HG02763 (cell line): ENCODE data around the gene SNRPD3.

ENCODE experiments used
- ATAC-seq: cut with Tn5 transposase; IDR thresholded peaks from one replicate; pipeline ENCODE4 v1.9.1; 2021; ENCODE audit warnings: mild to moderate bottlenecking, moderate library complexity; ENCODE audit not compliant: unreplicated experiment

SNRPD3 gene

GRCh38 chr22:24565077-24565476, 9.3 kb downstream of the SNRPD3 start:
- no peak for ATAC-seq

DNA sequence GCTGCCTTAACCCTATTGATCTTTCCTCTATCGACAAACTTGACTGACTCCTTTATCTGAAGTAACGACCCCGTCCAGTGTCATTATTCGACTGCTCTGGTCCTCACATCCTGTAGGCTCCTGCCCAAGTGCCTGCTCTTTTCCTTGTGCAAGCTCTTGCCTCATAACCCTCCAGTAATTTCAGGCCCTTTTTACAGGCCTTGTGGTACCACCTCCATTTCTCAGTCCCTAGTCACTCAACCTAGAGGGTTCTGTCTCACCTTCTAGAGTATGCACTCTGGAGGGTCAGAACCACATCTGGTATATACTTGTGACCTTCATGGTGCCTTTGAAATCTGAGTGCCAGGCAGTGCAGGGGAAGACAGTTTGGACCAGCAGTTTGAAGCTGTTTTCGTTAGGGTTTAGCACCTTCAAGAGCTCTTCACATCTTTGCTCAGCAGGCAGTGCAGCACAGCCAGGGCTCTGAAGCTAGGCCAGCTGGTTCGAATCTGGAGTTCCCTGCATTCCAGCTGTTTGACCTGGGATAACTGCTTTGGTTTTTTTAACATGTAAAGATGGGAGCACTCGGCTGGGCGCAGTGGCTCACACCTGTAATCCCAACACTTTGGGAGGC, 11.2 kb downstream of the SNRPD3 start:
- ATAC-seq: no peak

DNA sequence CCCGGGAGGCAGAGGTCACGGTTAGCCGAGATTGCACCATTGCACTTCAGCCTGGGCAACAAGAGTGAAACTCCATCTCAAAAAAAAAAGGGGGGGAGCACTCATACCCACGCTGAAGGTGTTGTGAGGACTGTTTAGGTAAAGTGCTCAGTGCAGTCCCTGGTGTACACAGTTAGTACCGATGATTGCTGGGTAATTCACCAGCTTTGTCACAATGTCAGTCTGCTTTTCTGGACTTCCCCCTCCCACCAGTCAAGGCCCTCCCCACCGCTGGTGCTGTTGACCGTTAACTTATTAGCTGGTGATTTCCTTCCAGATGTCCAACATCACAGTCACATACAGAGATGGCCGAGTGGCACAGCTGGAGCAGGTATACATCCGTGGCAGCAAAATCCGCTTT, 11.9 kb downstream of the SNRPD3 start:
- no peak for ATAC-seq

DNA sequence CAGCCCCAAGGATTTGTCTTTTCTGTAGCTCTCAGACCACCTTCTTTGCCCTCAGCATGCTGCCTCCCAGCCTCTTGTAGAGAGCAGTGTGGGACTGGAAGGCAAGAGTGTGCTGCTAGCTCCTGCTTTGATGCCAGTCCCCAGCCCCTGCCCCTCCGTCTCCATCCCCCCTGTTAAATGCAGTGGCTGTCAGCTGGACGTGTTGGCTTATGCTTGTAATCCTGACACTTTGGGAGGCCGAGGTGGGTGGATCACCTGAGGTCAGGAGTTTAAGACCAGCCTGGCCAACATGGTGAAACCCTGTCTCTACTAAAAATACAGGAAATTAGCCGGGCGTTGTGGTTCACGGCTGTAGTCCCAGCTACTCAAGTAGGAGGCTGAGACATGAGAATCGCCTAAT, 15.5 kb downstream of the SNRPD3 start:
- ATAC-seq: no peak

DNA sequence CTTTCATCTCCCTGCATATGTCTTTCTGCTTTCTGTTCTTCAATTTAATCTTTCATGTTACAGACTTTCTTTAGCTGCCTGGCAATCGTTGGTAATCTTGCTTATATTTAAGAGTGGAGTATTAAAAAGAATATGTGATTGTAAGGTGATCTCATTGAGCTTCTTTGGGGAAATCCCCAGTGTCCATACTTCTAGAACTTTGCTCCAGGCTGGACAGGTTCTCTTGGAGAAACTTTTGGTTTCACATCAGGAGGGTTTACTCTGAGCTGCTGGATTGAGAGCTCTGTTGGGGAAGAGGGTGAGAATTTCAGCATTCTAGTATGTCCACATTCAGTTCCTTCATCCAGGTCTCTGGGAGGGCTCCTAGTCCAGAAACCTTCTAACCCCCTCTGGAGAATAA, 21.0 kb downstream of the SNRPD3 start:
- no peak for ATAC-seq

GRCh38 chr22:24578355-24579257, 22.8 kb downstream of the SNRPD3 start:
- ATAC-seq: no peak

GRCh38 chr22:24579258-24579601, 23.4 kb downstream of the SNRPD3 start:
- ATAC-seq: no peak

DNA sequence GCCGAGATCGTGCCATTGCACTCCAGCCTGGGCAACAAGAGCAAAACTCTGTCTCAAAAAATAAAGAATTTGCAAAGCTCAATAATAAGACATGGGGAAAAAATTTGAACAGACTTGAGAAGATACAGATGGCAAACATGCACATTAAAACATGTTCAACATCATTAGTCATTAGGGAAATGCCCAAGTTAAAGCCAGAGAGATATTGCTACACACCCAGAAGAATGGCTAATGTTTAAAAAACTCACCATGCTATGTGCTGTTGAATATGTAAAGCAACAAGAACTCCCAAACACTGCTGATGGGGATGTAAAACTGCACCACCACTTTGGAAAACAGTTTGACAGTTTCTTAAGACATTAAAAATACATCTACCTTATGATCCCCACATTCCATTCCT, 24.5 kb downstream of the SNRPD3 start:
- ATAC-seq: no peak

GRCh38 chr22:24582056-24582814, 26.4 kb downstream of the SNRPD3 start:
- no peak for ATAC-seq

GRCh38 chr22:24583221-24584165, 27.7 kb downstream of the SNRPD3 start:
- ATAC-seq: no peak

DNA sequence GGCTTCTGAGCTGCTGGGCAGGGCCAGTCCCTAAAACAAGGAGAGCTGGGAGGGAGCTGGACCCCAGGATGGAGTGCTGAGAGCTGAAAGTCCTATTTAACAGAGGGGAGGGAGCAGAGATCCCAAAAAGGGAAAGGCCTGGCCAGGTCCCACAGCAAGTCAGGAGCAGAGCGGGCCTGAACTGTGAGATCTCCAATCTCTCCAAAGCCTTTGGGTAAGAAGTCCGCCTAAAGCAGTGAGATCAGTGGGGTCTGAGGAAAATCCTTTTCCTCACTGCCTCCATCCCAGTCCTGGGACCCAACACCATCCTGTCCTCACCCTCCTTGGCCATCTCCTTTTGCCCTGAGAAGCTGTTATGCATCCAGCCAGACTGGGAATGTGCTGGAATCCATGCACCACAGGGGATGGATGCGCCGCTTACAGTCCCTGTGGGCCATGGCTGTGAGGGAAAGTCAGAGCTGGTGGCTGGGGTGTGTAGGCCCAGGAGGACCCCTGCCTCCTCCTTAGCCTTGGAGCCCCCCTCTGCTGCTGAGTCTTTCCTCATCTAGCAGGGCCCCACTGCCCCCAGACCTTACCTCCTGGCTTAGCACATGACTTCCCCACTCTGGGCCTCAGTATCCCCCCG, 28.5 kb downstream of the SNRPD3 start:
- no peak for ATAC-seq

- no peak for ATAC-seq
These were observed 29.1 kb downstream of the SNRPD3 start for GRCh38 chr22:24584871-24585411.

DNA sequence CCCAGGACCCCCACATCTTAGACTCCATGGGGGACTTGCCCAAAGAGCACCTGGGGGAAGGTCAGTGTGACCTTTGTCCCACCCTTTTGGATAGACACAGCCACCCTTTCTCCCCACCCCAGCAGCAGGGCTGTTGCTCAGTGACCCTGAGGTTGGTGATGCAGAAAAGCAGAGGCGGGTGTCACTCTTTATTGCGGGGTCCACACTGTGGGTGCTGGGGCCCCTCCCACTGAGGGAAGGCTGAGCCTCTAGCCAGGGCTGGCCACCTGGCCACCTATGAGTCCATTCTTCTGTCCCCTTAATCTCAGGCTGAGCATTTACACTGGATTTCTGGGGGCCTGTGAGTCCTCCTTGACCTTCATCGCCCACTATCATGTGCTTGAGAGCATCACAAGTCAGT, 29.7 kb downstream of the SNRPD3 start:
- no peak for ATAC-seq

DNA sequence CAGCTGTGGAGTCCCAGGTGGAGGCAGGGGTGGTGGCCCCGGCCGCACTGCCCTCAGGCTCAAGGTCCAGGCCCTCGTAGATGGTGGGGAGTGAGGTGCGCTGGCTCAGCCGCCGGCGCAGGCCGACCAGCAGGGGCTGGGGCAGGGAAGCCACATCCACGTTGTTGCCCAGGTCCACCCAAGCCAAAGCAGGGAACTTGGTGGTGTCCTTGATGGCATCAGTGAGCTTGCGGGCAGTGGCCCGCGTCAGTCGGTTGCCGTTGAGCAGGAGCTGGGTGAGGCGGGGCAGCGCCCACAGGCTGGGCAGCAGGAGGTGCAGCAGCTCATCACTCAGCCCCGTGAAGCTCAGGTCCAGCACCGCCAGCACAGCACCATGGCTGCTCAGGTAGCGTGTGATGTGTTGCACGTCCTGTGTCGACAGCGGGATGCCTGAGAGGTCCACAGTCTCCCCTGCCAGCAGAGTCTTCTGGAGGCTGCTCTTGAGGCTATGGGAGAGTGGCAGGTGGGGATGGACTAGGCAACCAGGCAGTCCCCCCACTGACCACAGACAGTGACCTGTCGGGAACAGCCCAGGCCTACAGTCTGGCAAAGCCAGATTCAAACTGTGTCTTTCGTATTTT, 30.2 kb downstream of the SNRPD3 start:
- no peak for ATAC-seq

DNA sequence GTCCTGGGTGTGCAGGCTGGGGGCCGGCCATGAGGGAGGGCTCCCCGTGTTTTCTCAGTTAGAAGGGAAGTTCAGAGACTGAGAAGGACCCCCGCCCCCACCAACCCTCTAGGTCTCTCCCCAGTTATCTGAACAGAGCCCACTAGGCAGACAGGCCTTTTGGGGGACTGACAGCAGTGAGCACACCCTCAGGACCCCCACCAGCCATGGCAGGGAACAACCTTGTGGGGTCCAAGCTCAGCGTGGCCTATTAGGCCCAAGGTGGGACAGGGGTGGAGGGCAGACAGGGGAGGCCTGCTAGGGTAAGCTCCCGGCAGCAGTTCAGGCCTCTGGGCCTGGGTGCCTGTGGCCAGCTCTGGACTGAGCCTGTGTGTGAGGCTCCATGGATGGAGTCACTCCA, 31.5 kb downstream of the SNRPD3 start:
- no peak for ATAC-seq

- ATAC-seq: no peak
These were observed 32.1 kb downstream of the SNRPD3 start for GRCh38 chr22:24587948-24588347.

GRCh38 chr22:24588381-24588756, 32.6 kb downstream of the SNRPD3 start:
- ATAC-seq: no peak

GRCh38 chr22:24588757-24589481, 33.1 kb downstream of the SNRPD3 start:
- no peak for ATAC-seq

- no peak for ATAC-seq
These were observed 33.8 kb downstream of the SNRPD3 start for GRCh38 chr22:24589518-24590030.
